GM21423 (cell line): ENCODE results near the gene HYDIN.

ENCODE experiments used
- ATAC-seq: cut with Tn5 transposase; IDR thresholded peaks from one replicate; pipeline ENCODE4 v1.9.1; 2021; ENCODE audit warnings: mild to moderate bottlenecking, moderate library complexity; ENCODE audit not compliant: unreplicated experiment

Gene HYDIN

GRCh38 chr16:70769131-70769530, 461.4 kb downstream of the HYDIN start:
- ATAC-seq: no peak

GRCh38 chr16:70768203-70768580, 462.3 kb downstream of the HYDIN start:
- ATAC-seq: no peak

GRCh38 chr16:70767377-70768202, 462.9 kb downstream of the HYDIN start:
- ATAC-seq: no peak

- ATAC-seq: no peak
Observed at GRCh38 chr16:70766658-70767057, 463.9 kb downstream of the HYDIN start.

- ATAC-seq: no peak
Observed at GRCh38 chr16:70766176-70766575, 464.3 kb downstream of the HYDIN start.

GRCh38 chr16:70765491-70765890, 465.0 kb downstream of the HYDIN start:
- ATAC-seq: no peak

- ATAC-seq: no peak
Observed at GRCh38 chr16:70764632-70765031, 465.9 kb downstream of the HYDIN start.

GRCh38 chr16:70760221-70760620, 470.3 kb downstream of the HYDIN start:
- no peak for ATAC-seq

- no peak for ATAC-seq
Observed at GRCh38 chr16:70759666-70760065, 470.9 kb downstream of the HYDIN start.

GRCh38 chr16:70758786-70759185, 471.7 kb downstream of the HYDIN start:
- no peak for ATAC-seq
